ENCODE results near the gene TLCD3B. TPM values are rescaled to one million over a fixed set of nuclear protein-coding genes. Genes with fewer than 3 reads are reported as not detected.
A peak's percentile ranks its signal among the peaks of the same experiment; 100 is the strongest.

The TLCD3B gene
- total and polyA plus RNA-seq, 9 of the 15 experiments (the other 6 are each of a cell fraction or from before 2014, with no cell fraction given), result 0.10 to 0.52 (median 0.23) TPM; not detected in 4

DNA sequence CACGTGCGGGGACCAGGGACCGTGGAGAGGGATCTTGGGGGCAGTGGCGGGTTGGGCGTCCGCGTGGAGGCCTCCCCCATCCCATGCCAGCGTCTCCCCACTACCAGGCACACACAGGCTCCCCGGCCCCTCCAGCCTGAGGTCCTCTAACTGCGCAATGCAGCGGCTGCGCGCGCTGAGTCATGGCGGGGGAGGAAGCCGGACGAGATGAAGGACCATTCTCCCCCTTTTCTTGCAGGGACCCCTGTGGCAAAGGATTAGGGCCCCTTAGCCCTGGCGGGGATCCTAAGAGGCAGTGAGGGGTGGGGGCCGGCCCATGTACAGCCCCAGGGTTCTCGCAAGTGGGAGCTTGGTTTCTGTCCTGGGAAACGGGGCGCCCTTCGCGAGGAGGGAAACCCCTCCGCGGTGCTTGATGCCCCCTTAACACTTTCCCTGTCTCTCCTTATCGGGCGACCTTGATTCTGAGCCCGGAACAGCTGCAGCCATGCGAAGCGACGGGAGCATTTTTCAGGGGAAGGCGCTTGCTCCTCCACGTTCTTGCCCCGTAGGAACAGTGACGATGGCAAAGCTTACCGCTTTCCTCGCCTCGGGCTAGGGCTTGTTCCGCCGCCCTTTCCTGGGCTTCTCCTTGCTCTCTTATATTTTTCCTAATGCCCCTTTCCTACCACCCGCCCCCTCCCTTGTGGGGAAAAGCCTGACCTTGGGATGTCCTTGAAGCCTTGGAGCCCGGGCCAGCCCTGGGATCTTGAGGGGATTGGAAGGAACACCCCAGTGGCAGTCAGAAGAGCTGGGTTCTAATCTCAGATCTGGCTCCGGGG is 35.1 kb upstream of the TLCD3B start (continued):
- TF ChIP-seq, protein P1, sequence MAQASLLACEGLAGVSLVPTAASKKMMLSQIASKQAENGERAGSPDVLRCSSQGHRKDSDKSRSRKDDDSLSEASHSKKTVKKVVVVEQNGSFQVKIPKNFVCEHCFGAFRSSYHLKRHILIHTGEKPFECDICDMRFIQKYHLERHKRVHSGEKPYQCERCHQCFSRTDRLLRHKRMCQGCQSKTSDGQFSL (CRISPR knock-in tag; IDR thresholded peaks at IDR 0.05), result peak; percentile 56; the same call in 1 of the 2 replicates
- TF ChIP-seq, protein P1 (tag; IDR thresholded peaks at IDR 0.05), result no peak
- TF ChIP-seq BCOR (IDR thresholded peaks at IDR 0.05) (0 out of 2 replicates have a peak, but pooled peaks have one; percentile 8), CEBPB (tag; IDR thresholded peaks at IDR 0.05) (peak; percentile 46; the same call in 1 of the 2 replicates), GATAD2A (IDR thresholded peaks at IDR 0.05) (no peak), NFRKB (IDR thresholded peaks at IDR 0.05; ENCODE audit: low read depth) (peak; percentile 29; the same call in 1 of the 2 replicates), GTF2A2 (tag; IDR thresholded peaks at IDR 0.05) (peak; percentile 13; the same call in 1 of the 2 replicates), SMARCC2 (IDR thresholded peaks at IDR 0.05; ENCODE audit: low read depth) (0 out of 2 replicates have a peak, but pooled peaks have one; percentile 59), MIER1 (IDR thresholded peaks at IDR 0.05; ENCODE audit: low read depth) (0 out of 2 replicates have a peak, but pooled peaks have one; percentile 25), RBM14 (IDR thresholded peaks at IDR 0.05; ENCODE audit: borderline replicate concordance, insufficient read depth, low read depth, low read length) (0 out of 2 replicates have a peak, but pooled peaks have one; percentile 5), RBM25 (IDR thresholded peaks at IDR 0.05; ENCODE audit: low read depth, low read length, severe bottlenecking) (no peak), HNRNPLL (IDR thresholded peaks at IDR 0.05; ENCODE audit: low read depth, low read length, poor library complexity, severe bottlenecking) (peak; percentile 73), HLTF (IDR thresholded peaks at IDR 0.05) (0 out of 2 replicates have a peak, but pooled peaks have one; percentile 43)
- TF ChIP-seq, protein P2, sequence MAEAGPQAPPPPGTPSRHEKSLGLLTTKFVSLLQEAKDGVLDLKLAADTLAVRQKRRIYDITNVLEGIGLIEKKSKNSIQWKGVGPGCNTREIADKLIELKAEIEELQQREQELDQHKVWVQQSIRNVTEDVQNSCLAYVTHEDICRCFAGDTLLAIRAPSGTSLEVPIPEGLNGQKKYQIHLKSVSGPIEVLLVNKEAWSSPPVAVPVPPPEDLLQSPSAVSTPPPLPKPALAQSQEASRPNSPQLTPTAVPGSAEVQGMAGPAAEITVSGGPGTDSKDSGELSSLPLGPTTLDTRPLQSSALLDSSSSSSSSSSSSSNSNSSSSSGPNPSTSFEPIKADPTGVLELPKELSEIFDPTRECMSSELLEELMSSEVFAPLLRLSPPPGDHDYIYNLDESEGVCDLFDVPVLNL (CRISPR knock-in tag; IDR thresholded peaks at IDR 0.05; ENCODE audit: low read depth), result no peak
- TF ChIP-seq, protein P3, sequence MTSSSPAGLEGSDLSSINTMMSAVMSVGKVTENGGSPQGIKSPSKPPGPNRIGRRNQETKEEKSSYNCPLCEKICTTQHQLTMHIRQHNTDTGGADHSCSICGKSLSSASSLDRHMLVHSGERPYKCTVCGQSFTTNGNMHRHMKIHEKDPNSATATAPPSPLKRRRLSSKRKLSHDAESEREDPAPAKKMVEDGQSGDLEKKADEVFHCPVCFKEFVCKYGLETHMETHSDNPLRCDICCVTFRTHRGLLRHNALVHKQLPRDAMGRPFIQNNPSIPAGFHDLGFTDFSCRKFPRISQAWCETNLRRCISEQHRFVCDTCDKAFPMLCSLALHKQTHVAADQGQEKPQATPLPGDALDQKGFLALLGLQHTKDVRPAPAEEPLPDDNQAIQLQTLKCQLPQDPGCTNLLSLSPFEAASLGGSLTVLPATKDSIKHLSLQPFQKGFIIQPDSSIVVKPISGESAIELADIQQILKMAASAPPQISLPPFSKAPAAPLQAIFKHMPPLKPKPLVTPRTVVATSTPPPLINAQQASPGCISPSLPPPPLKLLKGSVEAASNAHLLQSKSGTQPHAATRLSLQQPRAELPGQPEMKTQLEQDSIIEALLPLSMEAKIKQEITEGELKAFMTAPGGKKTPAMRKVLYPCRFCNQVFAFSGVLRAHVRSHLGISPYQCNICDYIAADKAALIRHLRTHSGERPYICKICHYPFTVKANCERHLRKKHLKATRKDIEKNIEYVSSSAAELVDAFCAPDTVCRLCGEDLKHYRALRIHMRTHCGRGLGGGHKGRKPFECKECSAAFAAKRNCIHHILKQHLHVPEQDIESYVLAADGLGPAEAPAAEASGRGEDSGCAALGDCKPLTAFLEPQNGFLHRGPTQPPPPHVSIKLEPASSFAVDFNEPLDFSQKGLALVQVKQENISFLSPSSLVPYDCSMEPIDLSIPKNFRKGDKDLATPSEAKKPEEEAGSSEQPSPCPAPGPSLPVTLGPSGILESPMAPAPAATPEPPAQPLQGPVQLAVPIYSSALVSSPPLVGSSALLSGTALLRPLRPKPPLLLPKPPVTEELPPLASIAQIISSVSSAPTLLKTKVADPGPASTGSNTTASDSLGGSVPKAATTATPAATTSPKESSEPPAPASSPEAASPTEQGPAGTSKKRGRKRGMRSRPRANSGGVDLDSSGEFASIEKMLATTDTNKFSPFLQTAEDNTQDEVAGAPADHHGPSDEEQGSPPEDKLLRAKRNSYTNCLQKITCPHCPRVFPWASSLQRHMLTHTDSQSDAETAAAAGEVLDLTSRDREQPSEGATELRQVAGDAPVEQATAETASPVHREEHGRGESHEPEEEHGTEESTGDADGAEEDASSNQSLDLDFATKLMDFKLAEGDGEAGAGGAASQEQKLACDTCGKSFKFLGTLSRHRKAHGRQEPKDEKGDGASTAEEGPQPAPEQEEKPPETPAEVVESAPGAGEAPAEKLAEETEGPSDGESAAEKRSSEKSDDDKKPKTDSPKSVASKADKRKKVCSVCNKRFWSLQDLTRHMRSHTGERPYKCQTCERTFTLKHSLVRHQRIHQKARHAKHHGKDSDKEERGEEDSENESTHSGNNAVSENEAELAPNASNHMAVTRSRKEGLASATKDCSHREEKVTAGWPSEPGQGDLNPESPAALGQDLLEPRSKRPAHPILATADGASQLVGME (CRISPR knock-in tag; IDR thresholded peaks at IDR 0.05), result 0 out of 2 replicates have a peak, but pooled peaks have one; percentile 62
- TF ChIP-seq, protein P4, sequence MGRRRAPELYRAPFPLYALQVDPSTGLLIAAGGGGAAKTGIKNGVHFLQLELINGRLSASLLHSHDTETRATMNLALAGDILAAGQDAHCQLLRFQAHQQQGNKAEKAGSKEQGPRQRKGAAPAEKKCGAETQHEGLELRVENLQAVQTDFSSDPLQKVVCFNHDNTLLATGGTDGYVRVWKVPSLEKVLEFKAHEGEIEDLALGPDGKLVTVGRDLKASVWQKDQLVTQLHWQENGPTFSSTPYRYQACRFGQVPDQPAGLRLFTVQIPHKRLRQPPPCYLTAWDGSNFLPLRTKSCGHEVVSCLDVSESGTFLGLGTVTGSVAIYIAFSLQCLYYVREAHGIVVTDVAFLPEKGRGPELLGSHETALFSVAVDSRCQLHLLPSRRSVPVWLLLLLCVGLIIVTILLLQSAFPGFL (CRISPR knock-in tag; IDR thresholded peaks at IDR 0.05), result no peak
- TF ChIP-seq, protein P5, sequence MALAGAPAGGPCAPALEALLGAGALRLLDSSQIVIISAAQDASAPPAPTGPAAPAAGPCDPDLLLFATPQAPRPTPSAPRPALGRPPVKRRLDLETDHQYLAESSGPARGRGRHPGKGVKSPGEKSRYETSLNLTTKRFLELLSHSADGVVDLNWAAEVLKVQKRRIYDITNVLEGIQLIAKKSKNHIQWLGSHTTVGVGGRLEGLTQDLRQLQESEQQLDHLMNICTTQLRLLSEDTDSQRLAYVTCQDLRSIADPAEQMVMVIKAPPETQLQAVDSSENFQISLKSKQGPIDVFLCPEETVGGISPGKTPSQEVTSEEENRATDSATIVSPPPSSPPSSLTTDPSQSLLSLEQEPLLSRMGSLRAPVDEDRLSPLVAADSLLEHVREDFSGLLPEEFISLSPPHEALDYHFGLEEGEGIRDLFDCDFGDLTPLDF (CRISPR knock-in tag; IDR thresholded peaks at IDR 0.05), result no peak

Data from K562 (cell line).